ENCODE results near the gene ANKRD16.

The ANKRD16 gene

DNA sequence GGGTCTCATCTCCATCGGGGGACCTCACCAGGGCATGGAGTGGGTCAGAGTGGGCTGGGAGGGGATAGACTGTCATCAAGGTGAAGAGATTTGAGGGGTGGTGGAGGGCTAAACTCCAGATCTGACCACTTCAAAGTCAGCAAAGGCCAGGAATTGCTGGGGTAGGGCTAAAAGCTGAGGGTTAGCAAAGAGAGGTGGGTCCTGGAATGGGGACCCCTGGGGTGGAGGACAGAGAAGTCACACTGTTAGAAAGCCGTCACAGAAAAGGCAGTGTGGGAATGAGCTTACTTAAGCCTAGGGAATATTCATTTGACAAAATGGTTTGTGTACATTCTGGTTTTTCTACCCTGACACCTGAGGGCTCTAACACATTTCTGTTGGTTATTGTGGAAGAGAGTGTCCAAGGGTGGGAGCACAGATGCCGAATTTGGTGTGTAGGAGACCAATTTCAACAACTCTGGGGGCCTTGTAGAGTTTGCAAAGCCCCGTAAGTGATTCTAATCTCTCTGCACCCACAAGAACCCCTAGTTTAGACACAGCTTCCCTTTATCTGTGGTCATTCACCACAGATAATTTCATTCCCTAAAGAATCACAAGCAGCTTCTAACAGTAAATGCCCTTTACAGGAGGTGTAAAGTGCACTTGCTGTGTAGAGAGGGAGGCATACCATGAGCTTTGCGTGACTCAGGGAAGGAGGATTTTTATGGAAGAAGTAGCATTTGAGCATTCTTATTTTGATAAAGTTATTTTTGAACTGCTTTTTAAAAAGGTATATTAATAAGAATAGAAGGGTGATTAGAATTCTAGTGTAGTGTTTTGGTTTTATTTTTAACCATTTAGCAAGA, 6.7 kb upstream of the ANKRD16 start:
- H3K9ac ChIP-seq (ENCODE audit: low read length) = no peak overlapping the region

DNA sequence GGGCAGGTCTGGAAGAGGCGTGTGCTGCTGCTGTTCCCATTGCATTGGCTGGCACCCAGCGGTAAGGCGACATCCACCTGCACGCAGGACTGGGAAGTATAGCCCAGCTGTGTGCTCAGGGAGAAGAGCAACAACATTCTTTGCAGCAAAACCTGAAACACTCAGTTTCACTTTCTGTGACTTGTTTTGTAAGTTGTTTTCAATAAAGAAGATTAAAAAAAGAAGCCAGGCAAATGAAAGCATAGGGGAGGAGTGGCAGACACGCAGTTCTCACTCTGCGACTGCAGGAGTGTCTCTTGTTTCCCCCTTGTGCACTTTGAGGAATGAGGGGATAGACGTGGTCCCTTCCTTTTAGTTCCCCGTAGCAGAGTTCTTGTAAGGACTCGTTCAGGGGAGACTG, 6.1 kb upstream of the ANKRD16 start:
- H3K27ac ChIP-seq (ENCODE audit: low read depth, low read length) = no peak overlapping the region
- H3K79me2 ChIP-seq (ENCODE audit: insufficient read depth, low read length) = peaks cover 38% of the 10 kb centered on the region

More for the DNA sequence above, 6.7 kb upstream of the ANKRD16 start:
- Histone ChIP-seq H3K79me2 (ENCODE audit: insufficient read depth, low read length) (peaks cover 32% of the 10 kb centered on the region), H3F3A (ENCODE audit: insufficient read depth) (no peaks in the 10 kb centered on the region), H3K9me2 (replicated peaks; ENCODE audit: insufficient read depth, low read length) (no peaks in the 10 kb centered on the region), H3K9me3 (ENCODE audit: insufficient read depth, low read length) (no peaks in the 10 kb centered on the region), H3K36me3 (ENCODE audit: low read length) (no peaks in the 10 kb centered on the region), H3K27ac (ENCODE audit: low read depth, low read length) (no peak overlapping the region), H4K20me1 (ENCODE audit: low read depth, low read length) (no peaks in the 10 kb centered on the region), H3K4me2 (ENCODE audit: low read depth, low read length, poor library complexity, severe bottlenecking) (no peak overlapping the region), H3K27me3 (ENCODE audit: low read length) (no peaks in the 10 kb centered on the region), H3K4me3 (ENCODE audit: insufficient read depth, low read length, poor library complexity, severe bottlenecking) (no peak overlapping the region), H2AFZ (ENCODE audit: low read depth, low read length, severe bottlenecking) (no peak overlapping the region)
- no peak for TF ChIP-seq EZH2phosphoT487 (conservative IDR thresholded peaks at IDR 0.05; ENCODE audit: low read length)
- TF ChIP-seq, protein P1, sequence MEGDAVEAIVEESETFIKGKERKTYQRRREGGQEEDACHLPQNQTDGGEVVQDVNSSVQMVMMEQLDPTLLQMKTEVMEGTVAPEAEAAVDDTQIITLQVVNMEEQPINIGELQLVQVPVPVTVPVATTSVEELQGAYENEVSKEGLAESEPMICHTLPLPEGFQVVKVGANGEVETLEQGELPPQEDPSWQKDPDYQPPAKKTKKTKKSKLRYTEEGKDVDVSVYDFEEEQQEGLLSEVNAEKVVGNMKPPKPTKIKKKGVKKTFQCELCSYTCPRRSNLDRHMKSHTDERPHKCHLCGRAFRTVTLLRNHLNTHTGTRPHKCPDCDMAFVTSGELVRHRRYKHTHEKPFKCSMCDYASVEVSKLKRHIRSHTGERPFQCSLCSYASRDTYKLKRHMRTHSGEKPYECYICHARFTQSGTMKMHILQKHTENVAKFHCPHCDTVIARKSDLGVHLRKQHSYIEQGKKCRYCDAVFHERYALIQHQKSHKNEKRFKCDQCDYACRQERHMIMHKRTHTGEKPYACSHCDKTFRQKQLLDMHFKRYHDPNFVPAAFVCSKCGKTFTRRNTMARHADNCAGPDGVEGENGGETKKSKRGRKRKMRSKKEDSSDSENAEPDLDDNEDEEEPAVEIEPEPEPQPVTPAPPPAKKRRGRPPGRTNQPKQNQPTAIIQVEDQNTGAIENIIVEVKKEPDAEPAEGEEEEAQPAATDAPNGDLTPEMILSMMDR (IDR thresholded peaks at IDR 0.05; ENCODE audit: insufficient read depth, low read length, poor library complexity, severe bottlenecking) = no peak

DNA sequence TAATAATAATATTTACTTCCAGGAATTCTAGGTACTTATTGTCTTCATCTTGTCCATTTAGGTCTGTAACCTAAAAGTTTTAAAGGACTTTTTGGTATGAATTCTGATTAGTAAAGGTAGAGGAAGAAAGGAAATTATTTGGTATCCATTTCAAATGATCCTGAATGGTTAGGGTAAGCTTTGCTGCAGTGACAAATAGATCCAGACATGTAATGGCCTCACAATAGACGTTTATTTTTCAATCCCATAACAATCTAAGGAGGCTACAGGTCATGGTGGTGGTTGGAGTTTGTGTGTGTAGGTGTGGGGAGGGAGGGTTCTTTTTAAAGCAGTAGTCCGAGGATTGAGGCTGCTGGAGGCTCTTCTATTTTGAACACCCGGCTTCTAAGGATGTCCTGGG, 5.7 kb upstream of the ANKRD16 start:
- Histone ChIP-seq H3K4me3 (ENCODE audit: insufficient read depth, low read length, poor library complexity, severe bottlenecking) (no peak overlapping the region), H2AFZ (ENCODE audit: low read depth, low read length, severe bottlenecking) (no peak overlapping the region), H3K9me3 (ENCODE audit: insufficient read depth, low read length) (no peaks in the 10 kb centered on the region), H3K79me2 (ENCODE audit: insufficient read depth, low read length) (peaks cover 42% of the 10 kb centered on the region), H3K4me2 (ENCODE audit: low read depth, low read length, poor library complexity, severe bottlenecking) (no peak overlapping the region), H3K27me3 (ENCODE audit: low read length) (no peaks in the 10 kb centered on the region), H3K9me2 (replicated peaks; ENCODE audit: insufficient read depth, low read length) (no peaks in the 10 kb centered on the region), H3F3A (ENCODE audit: insufficient read depth) (no peaks in the 10 kb centered on the region), H4K20me1 (ENCODE audit: low read depth, low read length) (no peaks in the 10 kb centered on the region), H3K9ac (ENCODE audit: low read length) (no peak overlapping the region), H3K36me3 (ENCODE audit: low read length) (no peaks in the 10 kb centered on the region), H3K27ac (ENCODE audit: low read depth, low read length) (no peak overlapping the region)
- no peak for TF ChIP-seq EZH2phosphoT487 (conservative IDR thresholded peaks at IDR 0.05; ENCODE audit: low read length)
- TF ChIP-seq, protein P1 (IDR thresholded peaks at IDR 0.05; ENCODE audit: insufficient read depth, low read length, poor library complexity, severe bottlenecking) = no peak

More for the DNA sequence above, 6.1 kb upstream of the ANKRD16 start:
- no peak for TF ChIP-seq EZH2phosphoT487 (conservative IDR thresholded peaks at IDR 0.05; ENCODE audit: low read length)
- no peaks in the 10 kb centered on the region for H3K9me3 ChIP-seq (ENCODE audit: insufficient read depth, low read length)
- H4K20me1 ChIP-seq (ENCODE audit: low read depth, low read length) = no peaks in the 10 kb centered on the region
- H3K9me2 ChIP-seq (replicated peaks; ENCODE audit: insufficient read depth, low read length) = no peaks in the 10 kb centered on the region
- no peak overlapping the region for H2AFZ ChIP-seq (ENCODE audit: low read depth, low read length, severe bottlenecking)
- no peaks in the 10 kb centered on the region for H3F3A ChIP-seq (ENCODE audit: insufficient read depth)
- H3K9ac ChIP-seq (ENCODE audit: low read length) = no peak overlapping the region
- H3K27me3 ChIP-seq (ENCODE audit: low read length) = no peaks in the 10 kb centered on the region
- no peak overlapping the region for H3K4me3 ChIP-seq (ENCODE audit: insufficient read depth, low read length, poor library complexity, severe bottlenecking)
- no peak overlapping the region for H3K4me2 ChIP-seq (ENCODE audit: low read depth, low read length, poor library complexity, severe bottlenecking)
- no peaks in the 10 kb centered on the region for H3K36me3 ChIP-seq (ENCODE audit: low read length)

DNA sequence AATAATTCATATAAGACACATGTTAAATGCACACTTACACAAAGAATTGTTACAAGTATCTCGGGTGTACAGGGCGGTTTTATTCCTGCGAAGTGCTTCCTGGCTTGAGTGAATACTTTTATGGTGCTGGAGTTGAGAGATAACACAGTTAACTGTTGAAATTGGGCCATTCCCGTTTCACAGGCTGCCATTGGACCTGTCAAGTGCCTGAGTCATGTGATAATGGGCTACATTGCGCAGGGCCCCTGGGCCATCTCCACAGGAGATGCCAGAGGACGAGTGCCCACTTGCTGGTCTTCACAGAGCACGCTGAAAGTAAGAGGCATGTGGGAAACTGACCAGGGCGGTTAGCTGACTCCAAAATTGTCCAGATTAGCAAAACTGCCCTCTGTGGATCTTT, 5.2 kb upstream of the ANKRD16 start:
- H3K4me3 ChIP-seq (ENCODE audit: insufficient read depth, low read length, poor library complexity, severe bottlenecking) = no peak overlapping the region
- H3K9ac ChIP-seq (ENCODE audit: low read length) = no peak overlapping the region
- H3K9me3 ChIP-seq (ENCODE audit: insufficient read depth, low read length) = no peaks in the 10 kb centered on the region
- no peak overlapping the region for H3K27ac ChIP-seq (ENCODE audit: low read depth, low read length)
- TF ChIP-seq, protein P1 (IDR thresholded peaks at IDR 0.05; ENCODE audit: insufficient read depth, low read length, poor library complexity, severe bottlenecking) = no peak
- no peak for TF ChIP-seq EZH2phosphoT487 (conservative IDR thresholded peaks at IDR 0.05; ENCODE audit: low read length)
- H3K27me3 ChIP-seq (ENCODE audit: low read length) = no peaks in the 10 kb centered on the region
- no peaks in the 10 kb centered on the region for H3F3A ChIP-seq (ENCODE audit: insufficient read depth)
- H3K4me2 ChIP-seq (ENCODE audit: low read depth, low read length, poor library complexity, severe bottlenecking) = no peak overlapping the region
- H2AFZ ChIP-seq (ENCODE audit: low read depth, low read length, severe bottlenecking) = no peak overlapping the region
- H3K36me3 ChIP-seq (ENCODE audit: low read length) = no peaks in the 10 kb centered on the region
- no peaks in the 10 kb centered on the region for H4K20me1 ChIP-seq (ENCODE audit: low read depth, low read length)
- peaks cover 43% of the 10 kb centered on the region for H3K79me2 ChIP-seq (ENCODE audit: insufficient read depth, low read length)
- no peaks in the 10 kb centered on the region for H3K9me2 ChIP-seq (replicated peaks; ENCODE audit: insufficient read depth, low read length)
